CD4-positive, alpha-beta T cell (primary cell): ENCODE data around the gene PLEKHN1. TPM values are rescaled to one million over a fixed set of nuclear protein-coding genes. Genes with fewer than 3 reads are reported as not detected.

ENCODE experiments used
- ATAC-seq: fragments of 200-7000 bp; cut with Tn5 transposase; one replicate; pipeline ENCODE4 v1.10.0; 2022; ENCODE audit warnings: mild to moderate bottlenecking; ENCODE audit not compliant: poor library complexity
- CTCF ChIA-PET: fragments of 350-600 bp; sonication (Branson Sonifier 250); formaldehyde crosslinking; loops from one replicate; lab custom pipeline; 2021; ENCODE audit warnings: antibody characterized with exemption, inconsistent platforms; lab: Charles Lee
- POLR2A ChIA-PET: fragments of 350-600 bp; sonication (Branson Sonifier 250); formaldehyde crosslinking; loops from one replicate; lab custom pipeline; 2021; ENCODE audit warnings: antibody characterized with exemption, inconsistent platforms; lab: Charles Lee
- DNase-seq, 14 experiments: peaks; one replicate each; pipeline ENCODE4 v3.0.0-alpha.2; 2013 to 2020; ENCODE audit warnings: mixed read lengths in 2 of 14
- H3K27ac ChIP-seq, 2 donors: one replicate each; pipeline versions ENCODE4 v1.5.1 to v1.7.0; 2013; ENCODE audit warnings: low read length in 2 of 2, low read depth in 1 of 2, mild to moderate bottlenecking in 1 of 2
- H3K27me3 ChIP-seq, 2 experiments: 1 replicate in 1 of 2; 2 replicates in 1 of 2; pipeline versions ENCODE4 v1.6.1 to v1.7.0; 2013; ENCODE audit warnings: low read length in 2 of 2, control low read depth in 1 of 2, mild to moderate bottlenecking in 1 of 2, moderate library complexity in 1 of 2; ENCODE audit not compliant: insufficient read depth in 2 of 2, control insufficient read depth in 1 of 2
- H3K36me3 ChIP-seq: one replicate; pipeline ENCODE4 v1.6.1; 2013; ENCODE audit warnings: low read length, control low read depth; ENCODE audit not compliant: insufficient read depth
- H3K4me1 ChIP-seq: one replicate; pipeline ENCODE4 v1.6.1; 2013; ENCODE audit warnings: low read length, control low read depth; ENCODE audit not compliant: insufficient read depth
- H3K4me3 ChIP-seq: one replicate; pipeline ENCODE4 v1.5.1; 2013; ENCODE audit warnings: mild to moderate bottlenecking, low read length, moderate library complexity
- H3K9me3 ChIP-seq, 2 experiments: 1 replicate in 1 of 2; 2 replicates in 1 of 2; pipeline versions ENCODE4 v1.6.1 to v1.7.0; 2013; ENCODE audit warnings: low read length in 2 of 2, mild to moderate bottlenecking in 2 of 2, control low read depth in 1 of 2, moderate library complexity in 1 of 2; ENCODE audit not compliant: control insufficient read depth in 1 of 2, insufficient read depth in 1 of 2
- H3K27ac Mint-ChIP-seq: one replicate; pipeline ENCODE4 v1.8.0; 2020; ENCODE audit warnings: mixed read lengths
- H3K27me3 Mint-ChIP-seq: one replicate; pipeline ENCODE4 v1.8.0; 2021; ENCODE audit warnings: mixed read lengths
- H3K36me3 Mint-ChIP-seq: one replicate; pipeline ENCODE4 v1.8.0; 2021; ENCODE audit warnings: low read depth, mixed read lengths
- H3K4me1 Mint-ChIP-seq: one replicate; pipeline ENCODE4 v1.8.0; 2021; ENCODE audit warnings: low read depth, mixed read lengths
- H3K4me3 Mint-ChIP-seq: one replicate; pipeline ENCODE4 v1.8.0; 2020; ENCODE audit warnings: mild to moderate bottlenecking, mixed read lengths
- H3K9me3 Mint-ChIP-seq: one replicate; pipeline ENCODE4 v1.8.0; 2020; ENCODE audit warnings: mixed read lengths
- intact Hi-C, 2 experiments: fragments of 100-400 bp; cut with DNase I in 1 of 2; cut with micrococcal nuclease in 1 of 2; formaldehyde crosslinking; loops; one replicate each; pipeline versions ENCODE4 v1.15.1 to v1.9.0; 2023 to 2025; cut with DNase I, micrococcal nuclease
- total RNA-seq, 174 experiments: library from RNA in 2 of 174; stranded (reverse) in 2 of 174; gene quantifications; one replicate each; pipeline ENCODE4 v1.2.3 and lab custom pipeline; 2021 to 2026
- TF ChIP-seq, protein P1 (sequence below): fragments of 200-600 bp; IDR thresholded peaks from one replicate; pipeline ENCODE4 v1.8.0; 2022; ENCODE audit warnings: antibody characterized with exemption, mild to moderate bottlenecking

PLEKHN1 gene
- total RNA-seq, 2 experiments from 2014 or later = 0.69 to 0.95 TPM

DNA sequence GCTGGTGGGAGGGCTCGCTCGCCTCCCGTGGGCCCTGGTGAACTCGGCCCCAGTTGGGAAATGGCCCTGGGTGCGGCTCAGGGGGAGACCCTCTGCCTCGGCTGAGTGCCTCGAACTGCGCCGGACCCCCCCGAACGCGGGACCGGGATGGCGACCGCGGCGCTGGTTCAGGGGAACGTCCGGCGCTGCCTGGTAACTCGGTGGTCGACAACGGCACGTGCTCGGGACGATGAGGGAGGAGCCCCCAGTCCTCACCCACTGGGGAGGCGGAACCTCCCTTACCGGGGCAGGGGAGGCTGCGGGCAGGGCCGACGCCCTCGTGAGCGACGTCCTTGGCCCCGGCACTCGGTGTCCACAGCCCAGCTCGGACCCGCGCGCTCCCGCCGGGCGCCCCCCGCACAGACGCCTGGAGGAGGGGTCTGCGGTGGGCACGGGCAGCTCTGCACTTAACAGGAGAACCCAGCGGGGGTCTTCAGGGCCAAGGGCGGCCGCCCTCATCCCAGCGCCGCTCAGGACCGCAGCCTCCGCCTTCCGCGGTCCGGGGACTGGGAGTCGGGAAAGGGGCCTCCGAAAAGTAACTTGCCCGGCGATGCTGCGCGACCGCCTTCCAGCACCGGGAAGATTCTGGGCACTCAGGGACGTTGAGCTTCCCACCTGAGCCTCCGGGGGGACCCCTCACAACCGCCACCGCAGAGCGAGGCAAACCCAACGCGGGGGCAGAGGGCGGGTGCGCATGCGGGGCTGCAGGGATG is 31.9 kb downstream of the PLEKHN1 start:
- peaks cover 4% of the 10 kb centered on the region for H3K36me3 Mint-ChIP-seq
- H3K4me1 Mint-ChIP-seq = peaks cover 18% of the 10 kb centered on the region
- no peaks in the 10 kb centered on the region for H3K9me3 Mint-ChIP-seq
- Histone ChIP-seq H3K9me3 (peaks cover 0 to 20% of the 10 kb centered on the region in 2 experiments), H3K4me1 (peaks cover 44% of the 10 kb centered on the region), H3K4me3 (no peak overlapping the region), H3K36me3 (no peaks in the 10 kb centered on the region), H3K27ac (no peak overlapping the region), H3K27me3 (peaks cover 37 to 49% of the 10 kb centered on the region in 2 experiments)
- ChIA-PET POLR2A (interaction anchor here (1.2 kb wide), 1 partner anchor 21 kb away, joined by 3 read pairs; no protein-coding TSS in a partner anchor), CTCF (interaction anchor here (1.1 kb wide), 1 partner anchor 129 kb away, joined by 3 read pairs; no protein-coding TSS in a partner anchor)
- H3K27me3 Mint-ChIP-seq = peaks cover 39% of the 10 kb centered on the region
- intact Hi-C loops = no loop called here
- TF ChIP-seq, protein P1, sequence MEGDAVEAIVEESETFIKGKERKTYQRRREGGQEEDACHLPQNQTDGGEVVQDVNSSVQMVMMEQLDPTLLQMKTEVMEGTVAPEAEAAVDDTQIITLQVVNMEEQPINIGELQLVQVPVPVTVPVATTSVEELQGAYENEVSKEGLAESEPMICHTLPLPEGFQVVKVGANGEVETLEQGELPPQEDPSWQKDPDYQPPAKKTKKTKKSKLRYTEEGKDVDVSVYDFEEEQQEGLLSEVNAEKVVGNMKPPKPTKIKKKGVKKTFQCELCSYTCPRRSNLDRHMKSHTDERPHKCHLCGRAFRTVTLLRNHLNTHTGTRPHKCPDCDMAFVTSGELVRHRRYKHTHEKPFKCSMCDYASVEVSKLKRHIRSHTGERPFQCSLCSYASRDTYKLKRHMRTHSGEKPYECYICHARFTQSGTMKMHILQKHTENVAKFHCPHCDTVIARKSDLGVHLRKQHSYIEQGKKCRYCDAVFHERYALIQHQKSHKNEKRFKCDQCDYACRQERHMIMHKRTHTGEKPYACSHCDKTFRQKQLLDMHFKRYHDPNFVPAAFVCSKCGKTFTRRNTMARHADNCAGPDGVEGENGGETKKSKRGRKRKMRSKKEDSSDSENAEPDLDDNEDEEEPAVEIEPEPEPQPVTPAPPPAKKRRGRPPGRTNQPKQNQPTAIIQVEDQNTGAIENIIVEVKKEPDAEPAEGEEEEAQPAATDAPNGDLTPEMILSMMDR = no peak
- H3K4me3 Mint-ChIP-seq = peak overlapping the region; percentile 48
- peak in 1 of 14 experiments; percentile 36 for DNase-seq
- no peak for ATAC-seq
- no peak overlapping the region for H3K27ac Mint-ChIP-seq

DNA sequence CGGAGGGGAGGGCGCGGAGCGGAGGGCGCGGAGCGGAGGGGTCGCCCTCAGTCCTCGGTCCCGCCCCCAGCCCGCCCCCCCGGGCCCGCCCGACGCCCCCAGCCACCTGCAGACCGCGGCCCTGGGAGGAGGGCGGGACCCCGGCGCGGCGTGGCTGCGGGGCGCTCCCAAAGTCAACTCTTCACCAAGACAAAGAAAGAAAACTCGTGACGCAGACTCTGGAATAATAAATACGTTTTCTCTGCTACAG is 32.4 kb downstream of the PLEKHN1 start:
- ATAC-seq (no peak), DNase-seq (peak in 1 of 14 experiments; percentile 36)
- Mint-ChIP-seq H3K27ac (no peak overlapping the region), H3K9me3 (no peaks in the 10 kb centered on the region), H3K27me3 (peaks cover 44% of the 10 kb centered on the region), H3K36me3 (peaks cover 4% of the 10 kb centered on the region), H3K4me3 (peak overlapping the region; percentile 48), H3K4me1 (peaks cover 18% of the 10 kb centered on the region)
- no peaks in the 10 kb centered on the region for H3K36me3 ChIP-seq
- H3K4me1 ChIP-seq = peaks cover 44% of the 10 kb centered on the region
- H3K9me3 ChIP-seq = peaks cover 0 to 16% of the 10 kb centered on the region in 2 experiments
- ChIA-PET CTCF (no interaction called here), POLR2A (interaction anchor here (1.2 to 1.8 kb wide), 2 partner anchors 15 to 21 kb away, joined by 3 to 6 read pairs; partner anchors contain the start of gene ISG15)
- no peak overlapping the region for H3K4me3 ChIP-seq
- intact Hi-C loops = no loop called here
- TF ChIP-seq, protein P1 = no peak
- H3K27ac ChIP-seq = no peak overlapping the region
- H3K27me3 ChIP-seq = peaks cover 42 to 53% of the 10 kb centered on the region in 2 experiments

DNA sequence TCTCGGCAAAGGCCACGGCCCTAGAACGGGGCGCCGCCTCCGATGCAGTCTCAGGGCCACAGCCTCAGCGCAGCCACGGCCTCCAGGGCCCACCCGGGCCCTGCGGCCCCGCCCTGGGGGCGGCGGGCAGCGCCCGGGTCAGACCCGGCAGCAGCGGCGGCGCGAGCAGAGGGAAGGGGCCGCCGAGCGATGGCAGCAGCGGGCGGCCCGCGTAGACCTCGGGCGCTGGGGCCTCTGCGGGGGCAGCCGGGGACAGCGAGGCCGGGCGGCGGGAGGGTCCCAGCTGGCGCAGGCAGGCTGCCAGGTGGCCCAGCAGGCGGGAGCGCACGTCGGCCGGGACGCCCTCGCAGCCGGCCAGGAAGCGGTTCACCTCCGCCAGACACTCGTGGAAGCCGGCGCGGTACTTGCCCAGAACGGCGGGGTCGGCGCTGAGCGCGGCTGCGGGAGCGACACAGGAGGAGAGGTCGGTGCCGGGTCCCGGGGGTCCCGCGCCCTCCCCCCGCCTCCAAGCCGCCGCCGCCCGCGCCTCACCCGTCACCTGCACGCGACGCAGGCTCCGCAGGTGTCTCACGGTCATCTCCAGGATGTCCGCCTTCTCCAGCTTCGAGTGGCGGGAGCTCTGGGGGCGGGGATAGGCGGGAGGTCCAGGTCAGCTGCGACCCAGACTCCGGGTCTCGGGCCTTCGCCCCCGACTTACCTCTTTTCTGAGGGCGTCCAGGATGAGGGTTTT is 32.9 kb downstream of the PLEKHN1 start:
- TF ChIP-seq, protein P1 = no peak
- peak; percentile 45 for ATAC-seq
- intact Hi-C loops = no loop called here
- Mint-ChIP-seq H3K4me1 (peaks cover 18% of the 10 kb centered on the region), H3K36me3 (peaks cover 4% of the 10 kb centered on the region), H3K27me3 (peaks cover 49% of the 10 kb centered on the region), H3K4me3 (peak overlapping the region; percentile 66), H3K9me3 (no peaks in the 10 kb centered on the region), H3K27ac (no peak overlapping the region)
- Histone ChIP-seq H3K9me3 (peaks cover 0 to 16% of the 10 kb centered on the region in 2 experiments), H3K36me3 (no peaks in the 10 kb centered on the region), H3K4me1 (peaks cover 44% of the 10 kb centered on the region), H3K27me3 (peaks cover 47 to 58% of the 10 kb centered on the region in 2 experiments), H3K27ac (no peak overlapping the region), H3K4me3 (peak overlapping the region; percentile 25)
- CTCF ChIA-PET = interaction anchor here (1.1 kb wide), 1 partner anchor 20 kb away, joined by 3 read pairs; no protein-coding TSS in a partner anchor
- DNase-seq = peak in 4 of 14 experiments; percentile 23 to 74 (median 50)
- POLR2A ChIA-PET = interaction anchor here (1.2 to 1.8 kb wide), 2 partner anchors 14 to 20 kb away, joined by 3 to 6 read pairs; partner anchors contain the start of gene ISG15
